A172 (cell line): ENCODE results near the gene DHX38. TPM values are rescaled to one million over a fixed set of nuclear protein-coding genes. Genes with fewer than 3 reads are reported as not detected.

Experiments used
- DNase-seq: peaks from one replicate; pipeline ENCODE4 v3.0.0-alpha.2; 2015; ENCODE audit warnings: low spot score
- total RNA-seq: library from RNA; depleted of rRNA; stranded (reverse); fragments of >200 nt; shearing (Covaris generic); gene quantifications from 2 replicates; pipeline ENCODE4 v1.2.3, GENCODE V29; 2014

Gene DHX38
- total RNA-seq, 1 experiment from 2014 or later = 47.2 TPM

- DNase-seq = no peak
These were observed 9.8 kb upstream of the DHX38 start for GRCh38 chr16:72083778-72084404.

GRCh38 chr16:72084445-72084844 lies 9.2 kb upstream of the DHX38 start:
- DNase-seq = no peak

- DNase-seq = no peak
These were observed 8.6 kb upstream of the DHX38 start for GRCh38 chr16:72085002-72085401.

- DNase-seq = no peak
These were observed 2.4 kb upstream of the DHX38 start for GRCh38 chr16:72091217-72091616.

GRCh38 chr16:72092832-72093447 lies 707 bp upstream of the DHX38 start:
- peak; percentile 75 for DNase-seq

- DNase-seq = no peak
These were observed 591 bp downstream of the DHX38 start for GRCh38 chr16:72094266-72094610.

GRCh38 chr16:72098936-72099335 lies 5.3 kb downstream of the DHX38 start:
- DNase-seq = no peak

GRCh38 chr16:72099377-72099818 lies 5.8 kb downstream of the DHX38 start:
- peak; percentile 45 for DNase-seq

- DNase-seq = no peak
These were observed 7.5 kb downstream of the DHX38 start for GRCh38 chr16:72101195-72101594.

GRCh38 chr16:72104905-72105304 lies 11.3 kb downstream of the DHX38 start:
- DNase-seq = no peak

GRCh38 chr16:72105978-72106377 lies 12.3 kb downstream of the DHX38 start:
- no peak for DNase-seq

- DNase-seq = no peak
These were observed 13.7 kb downstream of the DHX38 start for GRCh38 chr16:72107371-72107770.

GRCh38 chr16:72108353-72109102 lies 14.9 kb downstream of the DHX38 start:
- no peak for DNase-seq

- no peak for DNase-seq
These were observed 15.7 kb downstream of the DHX38 start for GRCh38 chr16:72109300-72109699.

GRCh38 chr16:72109966-72110530 lies 16.4 kb downstream of the DHX38 start:
- DNase-seq = no peak

GRCh38 chr16:72110662-72111615 lies 17.3 kb downstream of the DHX38 start:
- DNase-seq = no peak

GRCh38 chr16:72111657-72112451 lies 18.2 kb downstream of the DHX38 start:
- peak; percentile 14 for DNase-seq

GRCh38 chr16:72112452-72112792 lies 18.8 kb downstream of the DHX38 start:
- no peak for DNase-seq

GRCh38 chr16:72112906-72113615 lies 19.4 kb downstream of the DHX38 start:
- DNase-seq = no peak

- DNase-seq = no peak
These were observed 19.9 kb downstream of the DHX38 start for GRCh38 chr16:72113616-72113945.
